Measurements from ENCODE around the gene PDE6G. TPM values are rescaled to one million over a fixed set of nuclear protein-coding genes. Genes with fewer than 3 reads are reported as not detected.

Gene PDE6G
- not detected for total RNA-seq (ENCODE audit: insufficient read depth, low replicate concordance)

GRCh38 chr17:81656118-81656743, at the start of gene PDE6G:
TSS of gene PDE6G (minus strand) at chr17:81656542. CDS start at chr17:81653305, 3,237 bp downstream.
- no peak for DNase-seq (ENCODE audit: low spot score)

- DNase-seq (ENCODE audit: low spot score): no peak
These were observed 49.3 kb upstream of the PDE6G start for GRCh38 chr17:81705518-81706231.

- DNase-seq (ENCODE audit: low spot score): no peak
These were observed 47.7 kb upstream of the PDE6G start for GRCh38 chr17:81703747-81704654.

GRCh38 chr17:81702934-81703746, 46.8 kb upstream of the PDE6G start, which contains the start of gene MRPL12:
TSS of gene MRPL12 (plus strand) at chr17:81703367. CDS start at chr17:81703502, 135 bp downstream.
- DNase-seq (ENCODE audit: low spot score): peak; percentile 97

GRCh38 chr17:81701288-81702071, 45.1 kb upstream of the PDE6G start:
- DNase-seq (ENCODE audit: low spot score): no peak

- DNase-seq (ENCODE audit: low spot score): no peak
These were observed 44.3 kb upstream of the PDE6G start for GRCh38 chr17:81700353-81701287.

DNA sequence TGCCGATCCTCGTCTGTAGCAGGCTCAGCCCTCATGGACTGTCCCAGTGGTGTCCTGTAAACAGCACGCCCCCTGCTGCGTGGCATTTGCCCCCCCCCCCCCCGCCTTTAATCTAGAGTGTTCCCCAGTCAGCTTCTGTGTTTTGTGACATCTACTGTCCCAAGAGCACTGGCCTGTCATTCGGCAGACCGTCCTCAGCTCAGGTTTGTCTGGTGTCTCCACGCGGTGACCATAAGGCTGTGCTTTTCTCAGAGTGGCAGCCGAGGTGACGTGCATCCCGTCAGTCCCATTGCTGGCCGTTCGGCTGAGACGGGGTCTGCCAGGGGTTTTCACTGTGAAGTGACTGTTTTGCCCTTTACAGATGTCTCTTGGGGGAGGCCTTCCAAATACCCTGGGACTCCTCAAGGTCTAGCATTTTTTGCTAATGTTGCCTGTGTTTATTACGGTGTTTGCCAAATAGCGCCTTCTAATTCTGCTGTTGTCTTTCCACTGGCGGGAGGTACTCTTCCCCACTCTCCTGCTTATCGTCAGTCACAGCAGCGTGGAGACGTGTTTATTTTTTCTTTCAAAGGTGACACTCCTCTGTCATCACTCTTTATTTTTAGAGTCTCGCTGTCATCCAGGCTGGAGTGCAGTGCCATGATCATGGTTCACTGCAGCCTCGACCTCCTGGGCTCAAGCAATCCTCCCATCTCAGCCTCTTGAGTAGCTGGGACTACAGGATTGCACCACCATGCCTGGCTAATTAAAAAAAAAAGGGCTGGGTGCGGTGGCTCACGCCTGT, 41.1 kb upstream of the PDE6G start:
- no peak for DNase-seq (ENCODE audit: low spot score)

DNA sequence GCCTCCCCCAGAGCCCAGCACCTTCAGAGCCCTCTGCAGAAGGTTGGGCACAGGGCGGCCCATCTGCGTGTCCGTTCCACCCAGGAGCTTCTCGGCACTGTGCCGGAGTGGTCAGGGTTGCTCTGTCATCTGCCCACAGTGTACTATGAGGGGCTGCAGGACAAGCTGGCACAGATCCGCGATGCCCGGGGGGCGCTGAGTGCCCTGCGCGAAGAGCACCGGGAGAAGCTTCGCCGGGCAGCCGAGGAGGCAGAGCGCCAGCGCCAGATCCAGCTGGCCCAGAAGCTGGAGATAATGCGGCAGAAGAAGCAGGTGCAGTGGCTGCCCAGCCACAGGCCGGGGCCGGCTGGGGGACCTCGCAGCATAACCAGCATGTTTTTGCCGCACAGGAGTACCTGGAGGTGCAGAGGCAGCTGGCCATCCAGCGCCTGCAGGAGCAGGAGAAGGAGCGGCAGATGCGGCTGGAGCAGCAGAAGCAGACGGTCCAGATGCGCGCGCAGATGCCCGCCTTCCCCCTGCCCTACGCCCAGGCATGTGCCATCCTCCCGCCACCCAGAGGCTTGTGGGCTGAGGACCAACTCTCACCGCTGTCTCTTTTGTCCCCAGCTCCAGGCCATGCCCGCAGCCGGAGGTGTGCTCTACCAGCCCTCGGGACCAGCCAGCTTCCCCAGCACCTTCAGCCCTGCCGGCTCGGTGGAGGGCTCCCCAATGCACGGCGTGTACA, 40.0 kb upstream of the PDE6G start:
- DNase-seq (ENCODE audit: low spot score): no peak

DNA sequence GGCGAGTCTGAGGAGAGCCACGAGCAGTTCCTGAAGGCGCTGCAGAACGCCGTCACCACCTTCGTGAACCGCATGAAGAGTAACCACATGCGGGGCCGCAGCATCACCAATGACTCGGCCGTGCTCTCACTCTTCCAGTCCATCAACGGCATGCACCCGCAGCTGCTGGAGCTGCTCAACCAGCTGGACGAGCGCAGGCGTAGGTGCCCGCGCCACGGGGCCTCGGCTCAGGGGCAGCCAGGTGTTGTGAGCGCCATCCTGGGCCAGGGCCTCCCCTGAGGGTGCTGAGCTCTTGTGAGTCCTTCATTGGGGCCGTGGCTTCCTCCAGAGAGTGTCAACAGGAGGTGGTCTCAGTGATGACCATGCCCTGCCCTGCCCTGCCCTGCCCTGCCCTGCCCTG, 39.5 kb upstream of the PDE6G start:
- DNase-seq (ENCODE audit: low spot score): no peak

GRCh38 chr17:81695211-81695610, 38.9 kb upstream of the PDE6G start:
- DNase-seq (ENCODE audit: low spot score): no peak

GRCh38 chr17:81694810-81695209, 38.5 kb upstream of the PDE6G start:
- DNase-seq (ENCODE audit: low spot score): no peak

DNA sequence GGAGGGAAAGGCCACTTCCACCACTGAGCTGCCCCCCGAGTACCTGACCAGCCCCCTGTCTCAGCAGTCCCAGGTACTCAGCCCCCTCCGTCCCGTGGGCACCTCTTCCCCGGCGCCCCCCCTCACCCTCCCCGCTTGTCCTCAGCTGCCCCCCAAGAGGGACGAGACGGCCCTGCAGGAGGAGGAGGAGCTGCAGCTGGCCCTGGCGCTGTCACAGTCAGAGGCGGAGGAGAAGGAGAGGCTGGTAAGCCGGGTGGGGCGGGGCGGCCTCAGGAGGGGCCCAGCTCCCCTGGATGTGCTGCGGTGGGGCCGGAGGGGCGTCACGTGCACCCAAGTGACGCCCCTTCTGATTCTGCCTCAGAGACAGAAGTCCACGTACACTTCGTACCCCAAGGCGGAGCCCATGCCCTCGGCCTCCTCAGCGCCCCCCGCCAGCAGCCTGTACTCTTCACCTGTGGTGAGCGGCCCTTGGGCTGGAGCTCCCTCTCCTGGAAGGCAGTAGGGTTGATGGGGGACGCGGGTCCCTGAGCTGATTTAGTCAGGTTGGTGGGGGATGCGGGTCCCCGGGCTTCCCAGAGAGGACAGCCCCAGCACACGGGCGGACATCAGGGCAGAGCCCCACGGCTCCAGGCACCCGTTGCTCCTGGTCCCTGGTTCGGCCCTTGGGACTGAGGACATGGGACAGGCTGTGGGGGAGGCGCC, 37.3 kb upstream of the PDE6G start:
- DNase-seq (ENCODE audit: low spot score): no peak

DNA sequence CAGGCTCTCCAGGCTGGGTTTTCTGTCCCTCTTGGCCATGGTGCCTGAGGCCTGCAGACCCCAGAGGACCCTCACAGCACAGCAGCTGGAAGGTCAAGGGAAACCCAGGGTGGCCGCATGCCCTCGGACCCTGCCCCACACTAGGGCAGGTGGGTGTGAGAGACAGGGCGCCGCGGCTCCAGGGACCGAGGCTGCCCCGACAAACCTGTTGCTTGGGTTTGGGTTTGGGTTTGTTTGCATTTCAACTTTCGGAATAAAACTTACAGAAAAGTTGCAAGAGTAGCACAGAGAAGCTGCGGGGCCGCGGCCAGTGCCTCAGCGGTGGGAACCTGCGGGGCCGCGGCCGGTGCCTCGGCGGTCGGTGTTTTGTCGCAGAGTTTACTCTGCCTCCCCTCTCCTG, 35.3 kb upstream of the PDE6G start:
- no peak for DNase-seq (ENCODE audit: low spot score)

- DNase-seq (ENCODE audit: low spot score): no peak
These were observed 34.9 kb upstream of the PDE6G start for GRCh38 chr17:81691196-81691595.

DNA sequence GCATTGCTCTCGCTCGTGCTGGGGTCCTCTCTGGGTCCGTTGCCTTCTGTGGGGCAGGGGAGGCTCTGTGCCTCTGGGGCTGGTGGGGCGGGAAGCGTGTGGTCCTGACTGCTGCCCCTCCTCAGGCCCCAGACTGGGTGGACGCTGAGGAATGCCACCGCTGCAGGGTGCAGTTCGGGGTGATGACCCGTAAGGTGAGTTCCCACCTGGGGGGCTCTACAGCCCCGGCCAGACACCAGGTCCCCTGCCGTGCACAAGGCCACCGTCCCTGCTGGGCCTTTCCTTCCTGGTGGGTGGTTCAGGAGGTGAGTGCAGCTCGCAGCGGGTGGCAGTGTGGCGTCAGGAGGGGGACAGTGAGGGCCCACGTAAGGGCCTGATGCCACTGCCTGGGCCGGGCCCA, 34.2 kb upstream of the PDE6G start:
- DNase-seq (ENCODE audit: low spot score): no peak

GRCh38 chr17:81690066-81690465, 33.7 kb upstream of the PDE6G start:
- DNase-seq (ENCODE audit: low spot score): no peak

DNA sequence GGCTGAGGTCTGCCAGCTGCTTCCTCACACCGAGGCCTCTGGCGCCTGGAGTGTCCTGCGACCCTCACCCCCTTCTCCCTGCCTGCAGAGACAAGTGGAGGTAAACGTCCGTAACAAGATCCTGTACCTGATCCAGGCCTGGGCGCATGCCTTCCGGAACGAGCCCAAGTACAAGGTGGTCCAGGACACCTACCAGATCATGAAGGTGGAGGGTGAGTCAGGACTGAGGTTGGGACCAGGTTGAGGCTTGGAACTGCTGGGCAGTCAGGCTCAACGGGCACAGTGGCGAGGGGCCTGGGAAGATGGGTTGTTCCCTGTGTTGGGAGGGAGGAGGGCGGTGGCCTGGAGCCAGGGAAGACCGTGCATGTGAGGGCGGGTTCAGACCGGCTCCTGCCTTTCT, 32.3 kb upstream of the PDE6G start:
- no peak for DNase-seq (ENCODE audit: low spot score)

Measured in umbilical cord (tissue), 2 donors.